Neural progenitor cell (in vitro differentiated cells): ENCODE data around the gene PUM2. TPM values are rescaled to one million over a fixed set of nuclear protein-coding genes. Genes with fewer than 3 reads are reported as not detected.
A peak's percentile ranks its signal among the peaks of the same experiment; 100 is the strongest.

Experiments
- DNase-seq: peaks from one replicate; pipeline ENCODE4 v3.0.0-alpha.2; 2016; ENCODE audit warnings: low spot score
- H2AFZ ChIP-seq: fragments of 200-600 bp; sonication (generic); replicated peaks from 2 replicates; pipeline ENCODE4 v1.6.1; 2016; ENCODE audit warnings: antibody characterized with exemption
- H3F3A ChIP-seq: fragments of 200-600 bp; sonication (generic); 2 replicates; pipeline ENCODE4 v1.6.1; 2016; ENCODE audit warnings: antibody characterized with exemption, low read depth
- H3K27ac ChIP-seq: fragments of 200-600 bp; sonication (generic); 2 replicates; pipeline ENCODE4 v1.5.1; 2016; ENCODE audit warnings: mild to moderate bottlenecking
- H3K27me3 ChIP-seq: fragments of 200-600 bp; sonication (generic); 2 replicates; pipeline ENCODE4 v1.6.1; 2016; ENCODE audit warnings: mild to moderate bottlenecking, moderate library complexity
- H3K36me3 ChIP-seq: fragments of 200-600 bp; sonication (generic); 2 replicates; pipeline ENCODE4 v1.5.1; 2016
- H3K4me1 ChIP-seq: fragments of 200-600 bp; sonication (generic); 2 replicates; pipeline ENCODE4 v1.6.1; 2016; ENCODE audit warnings: mixed run types
- H3K4me2 ChIP-seq: fragments of 200-600 bp; sonication (generic); 2 replicates; pipeline ENCODE4 v1.6.1; 2016
- H3K4me3 ChIP-seq: fragments of 200-600 bp; sonication (generic); 2 replicates; pipeline ENCODE4 v1.5.1; 2016
- H3K79me2 ChIP-seq: fragments of 200-600 bp; sonication (generic); 2 replicates; pipeline ENCODE4 v1.6.1; 2016; ENCODE audit warnings: low read depth
- H3K9ac ChIP-seq: fragments of 200-600 bp; sonication (generic); 2 replicates; pipeline ENCODE4 v1.6.1; 2016
- H3K9me3 ChIP-seq: fragments of 200-600 bp; sonication (generic); 2 replicates; pipeline ENCODE4 v1.5.1; 2016; ENCODE audit warnings: low read depth
- H4K20me1 ChIP-seq: fragments of 200-600 bp; sonication (generic); 2 replicates; pipeline ENCODE4 v1.6.1; 2016; ENCODE audit warnings: low read depth
- H3K27ac Mint-ChIP-seq: 3 replicates; pipeline ENCODE4 v1.8.0; 2021; ENCODE audit warnings: mixed read lengths
- H3K27me3 Mint-ChIP-seq: 2 replicates; pipeline ENCODE4 v1.8.0; 2022; ENCODE audit warnings: low read depth, mild to moderate bottlenecking, inconsistent platforms, moderate library complexity, mixed read lengths; ENCODE audit not compliant: insufficient read depth
- H3K36me3 Mint-ChIP-seq: 3 replicates; pipeline ENCODE4 v1.8.0; 2021; ENCODE audit warnings: mixed read lengths
- H3K4me1 Mint-ChIP-seq: 3 replicates; pipeline ENCODE4 v1.8.0; 2021; ENCODE audit warnings: mixed read lengths
- H3K4me3 Mint-ChIP-seq: 3 replicates; pipeline ENCODE4 v1.8.0; 2021; ENCODE audit warnings: mild to moderate bottlenecking, moderate library complexity, mixed read lengths
- H3K9me3 Mint-ChIP-seq: 3 replicates; pipeline ENCODE4 v1.8.0; 2020; ENCODE audit warnings: mixed read lengths
- CTCF ChIP-seq: fragments of 200-600 bp; sonication (generic); IDR thresholded peaks from 2 replicates; pipeline ENCODE4 v1.5.1; 2017; ENCODE audit warnings: antibody characterized with exemption, mild to moderate bottlenecking
- EZH2 ChIP-seq: fragments of 200-600 bp; sonication (generic); IDR thresholded peaks from 2 replicates; pipeline ENCODE4 v1.6.1; 2017; ENCODE audit warnings: antibody characterized with exemption, mild to moderate bottlenecking, moderate library complexity
- EZH2phosphoT487 ChIP-seq: fragments of 200-600 bp; sonication (generic); IDR thresholded peaks from 2 replicates; pipeline ENCODE4 v1.6.1; 2017; ENCODE audit warnings: antibody characterized with exemption
- total RNA-seq: library from RNA; depleted of rRNA; stranded (reverse); fragments of >200 nt; gene quantifications from 2 replicates; pipeline ENCODE4 v1.2.3, GENCODE V29; 2015; ENCODE audit warnings: low replicate concordance

Gene PUM2
- total RNA-seq, 1 donor from 2014 or later: 88.4 TPM

DNA sequence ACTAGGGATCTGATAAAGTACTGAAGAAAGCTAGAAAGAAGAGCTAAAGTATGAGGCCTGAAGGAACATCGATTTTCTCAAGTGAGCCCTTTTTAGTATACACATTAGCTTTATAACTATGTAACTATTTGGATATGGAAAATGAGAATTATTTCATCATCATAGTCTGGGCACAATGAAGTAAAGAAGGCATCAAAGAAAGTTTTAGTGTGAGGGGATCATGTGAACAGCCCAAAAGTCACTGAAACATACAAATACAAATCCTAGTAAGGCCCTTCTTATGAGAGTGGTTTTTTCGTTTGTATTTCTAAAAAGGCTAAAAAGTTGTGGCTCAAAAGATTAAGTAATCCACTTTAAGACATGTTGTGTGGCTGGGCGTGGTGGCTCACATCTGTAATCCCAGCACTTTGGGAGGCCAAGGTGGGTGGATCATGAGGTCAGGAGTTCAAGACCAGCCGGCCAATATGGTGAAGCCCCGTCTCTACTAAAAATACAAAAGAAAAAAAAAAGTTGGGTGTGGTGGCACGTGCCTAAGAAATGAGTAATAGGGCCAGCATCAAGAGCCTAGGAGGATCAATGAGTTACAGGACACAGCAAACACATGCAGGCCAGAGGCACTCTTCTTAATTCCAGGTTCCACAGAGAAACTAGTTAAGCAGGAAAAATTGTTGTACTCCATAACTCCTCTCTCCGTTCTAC is 61.9 kb downstream of the PUM2 start:
- DNase-seq: no peak
- Mint-ChIP-seq H3K9me3 (no peaks in the 10 kb centered on the region), H3K27me3 (no peaks in the 10 kb centered on the region), H3K4me1 (peaks cover 8% of the 10 kb centered on the region), H3K4me3 (no peak overlapping the region), H3K27ac (no peak overlapping the region), H3K36me3 (peaks cover 7% of the 10 kb centered on the region)
- H3K9me3 ChIP-seq: no peaks in the 10 kb centered on the region
- H3K27ac ChIP-seq: no peak overlapping the region
- H3K4me1 ChIP-seq: no peaks in the 10 kb centered on the region
- H3F3A ChIP-seq: peaks cover 30% of the 10 kb centered on the region
- peaks cover 69% of the 10 kb centered on the region for H3K79me2 ChIP-seq
- H2AFZ ChIP-seq: no peak overlapping the region
- no peaks in the 10 kb centered on the region for H3K27me3 ChIP-seq
- no peak overlapping the region for H3K4me3 ChIP-seq
- TF ChIP-seq EZH2phosphoT487 (no peak), CTCF (no peak), EZH2 (no peak)
- H3K4me2 ChIP-seq: no peak overlapping the region
- H3K9ac ChIP-seq: no peak overlapping the region
- peaks cover 13% of the 10 kb centered on the region for H3K36me3 ChIP-seq
- peaks cover 45% of the 10 kb centered on the region for H4K20me1 ChIP-seq

DNA sequence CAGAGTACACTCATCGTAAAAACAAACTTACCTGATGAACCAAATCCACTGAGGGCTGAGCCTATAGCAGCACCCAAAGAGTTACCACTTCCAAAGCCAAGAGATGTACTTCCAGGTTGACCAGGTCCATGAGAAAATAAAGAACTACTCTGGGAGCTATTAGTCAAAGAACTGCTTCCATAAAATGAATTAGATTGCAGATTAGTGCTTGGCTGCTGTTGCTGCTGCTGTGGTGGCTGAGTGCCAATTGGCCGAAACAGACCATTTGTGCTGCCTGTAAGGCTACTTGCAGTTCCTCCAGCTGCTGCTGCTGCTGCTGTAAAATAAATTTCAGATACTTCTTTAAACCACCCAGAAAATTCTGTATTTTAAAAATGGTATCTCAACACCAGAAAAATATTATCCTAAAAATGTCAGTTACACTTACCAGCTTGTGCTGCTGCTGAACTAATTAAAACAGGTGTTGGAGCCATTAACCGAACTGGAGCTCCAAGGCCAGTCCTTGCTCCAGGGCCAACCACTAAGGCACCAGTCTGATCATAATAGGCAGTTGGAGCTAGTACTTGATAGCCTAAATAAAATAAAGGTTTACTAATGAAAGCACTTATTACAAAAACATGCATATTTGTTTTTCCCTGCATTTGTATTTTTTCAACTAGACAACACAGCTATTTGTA is 67.6 kb downstream of the PUM2 start:
- no peak overlapping the region for H3K4me3 Mint-ChIP-seq
- no peak overlapping the region for H3K27ac Mint-ChIP-seq
- no peaks in the 10 kb centered on the region for H3K9me3 Mint-ChIP-seq
- no peak for DNase-seq
- H3K4me1 ChIP-seq: no peaks in the 10 kb centered on the region
- H3K79me2 ChIP-seq: peaks cover 56% of the 10 kb centered on the region
- no peaks in the 10 kb centered on the region for H3K27me3 Mint-ChIP-seq
- peaks cover 9% of the 10 kb centered on the region for H3K36me3 Mint-ChIP-seq
- H3K27me3 ChIP-seq: no peaks in the 10 kb centered on the region
- TF ChIP-seq EZH2 (no peak), CTCF (no peak), EZH2phosphoT487 (no peak)
- H3K4me1 Mint-ChIP-seq: no peaks in the 10 kb centered on the region
- H3K36me3 ChIP-seq: peaks cover 35% of the 10 kb centered on the region
- H4K20me1 ChIP-seq: peaks cover 8% of the 10 kb centered on the region
- no peak overlapping the region for H2AFZ ChIP-seq
- H3K27ac ChIP-seq: no peak overlapping the region
- no peaks in the 10 kb centered on the region for H3K9me3 ChIP-seq
- no peak overlapping the region for H3K9ac ChIP-seq
- H3K4me2 ChIP-seq: no peak overlapping the region
- peaks cover 34% of the 10 kb centered on the region for H3F3A ChIP-seq
- H3K4me3 ChIP-seq: no peak overlapping the region

DNA sequence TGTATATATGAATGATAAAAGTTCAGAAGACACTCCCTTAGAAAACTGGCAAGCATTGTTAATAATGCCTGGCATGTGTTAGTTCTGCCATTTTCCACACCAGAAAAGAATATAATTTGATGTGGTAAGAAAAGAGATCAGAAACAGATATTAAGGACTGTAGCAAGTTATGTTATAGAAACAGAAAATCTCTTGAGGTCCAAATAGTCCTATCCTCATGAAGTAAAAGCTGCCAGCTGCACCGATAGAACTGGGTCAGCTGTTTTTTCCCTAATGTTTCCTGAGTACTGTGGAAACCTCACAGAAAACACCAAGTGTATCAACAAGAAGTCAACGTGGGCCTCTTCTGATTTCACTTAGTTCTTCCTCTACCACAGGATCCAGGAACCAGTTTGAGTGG is 68.8 kb downstream of the PUM2 start:
- no peak for DNase-seq
- Histone ChIP-seq H3K9ac (no peak overlapping the region), H3K27me3 (no peaks in the 10 kb centered on the region), H3K36me3 (peaks cover 38% of the 10 kb centered on the region), H3K9me3 (no peaks in the 10 kb centered on the region), H3F3A (peaks cover 37% of the 10 kb centered on the region), H4K20me1 (peaks cover 8% of the 10 kb centered on the region), H3K4me3 (no peak overlapping the region), H3K4me2 (no peak overlapping the region), H3K79me2 (peaks cover 44% of the 10 kb centered on the region), H3K27ac (peak overlapping the region; percentile 13), H3K4me1 (no peaks in the 10 kb centered on the region), H2AFZ (no peak overlapping the region)
- H3K27ac Mint-ChIP-seq: no peak overlapping the region
- H3K4me1 Mint-ChIP-seq: no peaks in the 10 kb centered on the region
- no peaks in the 10 kb centered on the region for H3K27me3 Mint-ChIP-seq
- TF ChIP-seq CTCF (no peak), EZH2 (no peak), EZH2phosphoT487 (no peak)
- H3K36me3 Mint-ChIP-seq: peaks cover 14% of the 10 kb centered on the region
- no peak overlapping the region for H3K4me3 Mint-ChIP-seq
- no peaks in the 10 kb centered on the region for H3K9me3 Mint-ChIP-seq
